IMR-90 (cell line): Measurements from ENCODE around the gene FAM162A.

Experiments used
- BHLHE40 ChIP-seq: fragments of 150-350 bp; IDR thresholded peaks from 2 replicates; pipeline ENCODE4 v1.6.1; 2016; ENCODE audit warnings: mild to moderate bottlenecking, low read depth, low read length
- CEBPB ChIP-seq: IDR thresholded peaks from 2 replicates; pipeline ENCODE4 v1.6.1; 2012; ENCODE audit warnings: low read depth, low read length, improper control_type of control experiment
- CTCF ChIP-seq: conservative IDR thresholded peaks from 2 replicates; pipeline ENCODE4 v1.5.1; 2012; ENCODE audit warnings: mild to moderate bottlenecking, low read depth, low read length, improper control_type of control experiment
- FOS ChIP-seq: fragments of 150-350 bp; IDR thresholded peaks from 2 replicates; pipeline ENCODE4 v1.6.1; 2016; ENCODE audit warnings: low read depth, low read length
- MAFK ChIP-seq: IDR thresholded peaks from 2 replicates; pipeline ENCODE4 v1.6.1; 2012; ENCODE audit warnings: low read depth, low read length, improper control_type of control experiment
- MAZ ChIP-seq: IDR thresholded peaks from 2 replicates; pipeline ENCODE4 v1.6.1; 2012; ENCODE audit warnings: low read depth, mild to moderate bottlenecking, low read length, improper control_type of control experiment, moderate library complexity, borderline replicate concordance
- MXI1 ChIP-seq: IDR thresholded peaks from 2 replicates; pipeline ENCODE4 v1.6.1; 2012; ENCODE audit warnings: low read depth, mild to moderate bottlenecking, low read length, moderate library complexity, borderline replicate concordance
- NFE2L2 ChIP-seq: fragments of 150-350 bp; IDR thresholded peaks from 2 replicates; pipeline ENCODE4 v1.6.1; 2016; ENCODE audit warnings: low read depth, mild to moderate bottlenecking, low read length
- POLR2A ChIP-seq: IDR thresholded peaks from 2 replicates; pipeline ENCODE4 v1.6.1; 2012; ENCODE audit warnings: mild to moderate bottlenecking, low read depth, low read length
- RAD21 ChIP-seq: IDR thresholded peaks from 2 replicates; pipeline ENCODE4 v1.6.1; 2012; ENCODE audit warnings: low read length, improper control_type of control experiment
- RCOR1 ChIP-seq: IDR thresholded peaks from 2 replicates; pipeline ENCODE4 v1.6.1; 2012; ENCODE audit warnings: mild to moderate bottlenecking, low read length, improper control_type of control experiment; ENCODE audit not compliant: insufficient replicate concordance
- RFX5 ChIP-seq: IDR thresholded peaks from 2 replicates; pipeline ENCODE4 v1.8.0; 2012; ENCODE audit warnings: low read depth, mild to moderate bottlenecking, low read length, moderate library complexity
- SMC3 ChIP-seq: fragments of 150-350 bp; IDR thresholded peaks from 2 replicates; pipeline ENCODE4 v1.6.1; 2016; ENCODE audit warnings: low read depth, mild to moderate bottlenecking, antibody characterized with exemption, low read length, moderate library complexity
- TF ChIP-seq, protein P1 (sequence below): fragments of 150-350 bp; IDR thresholded peaks from 2 replicates; pipeline ENCODE4 v1.6.1; 2017; ENCODE audit warnings: mild to moderate bottlenecking, antibody characterized with exemption, low read length, low read depth

DNA sequence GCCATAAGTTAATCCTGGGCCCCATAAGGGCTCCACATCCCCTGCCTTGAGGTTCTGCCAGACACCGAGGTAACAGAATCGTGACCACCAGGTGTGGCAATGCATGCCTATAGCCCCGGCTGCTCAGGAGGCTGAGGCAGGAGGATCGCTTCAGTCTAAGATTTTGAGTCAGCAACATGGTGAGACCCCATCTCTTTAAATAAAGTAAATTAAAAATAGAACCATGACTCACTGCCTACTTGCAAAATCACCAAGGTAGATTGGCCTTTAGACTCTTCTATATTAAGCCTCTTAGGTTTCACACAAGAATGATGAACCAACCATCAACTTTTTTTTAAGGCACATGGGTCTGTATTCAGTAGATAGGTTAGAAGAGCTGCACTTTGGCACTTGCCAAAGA is 22.2 kb downstream of the FAM162A start:
- TF ChIP-seq POLR2A (no peak), CEBPB (no peak), RCOR1 (no peak), CTCF (no peak), MXI1 (no peak), SMC3 (no peak), BHLHE40 (no peak), RFX5 (no peak), RAD21 (no peak), MAFK (no peak), MAZ (no peak), FOS (no peak), NFE2L2 (no peak)
- TF ChIP-seq, protein P1, sequence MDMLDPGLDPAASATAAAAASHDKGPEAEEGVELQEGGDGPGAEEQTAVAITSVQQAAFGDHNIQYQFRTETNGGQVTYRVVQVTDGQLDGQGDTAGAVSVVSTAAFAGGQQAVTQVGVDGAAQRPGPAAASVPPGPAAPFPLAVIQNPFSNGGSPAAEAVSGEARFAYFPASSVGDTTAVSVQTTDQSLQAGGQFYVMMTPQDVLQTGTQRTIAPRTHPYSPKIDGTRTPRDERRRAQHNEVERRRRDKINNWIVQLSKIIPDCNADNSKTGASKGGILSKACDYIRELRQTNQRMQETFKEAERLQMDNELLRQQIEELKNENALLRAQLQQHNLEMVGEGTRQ: no peak
